Transverse colon (tissue), 4 donors: ENCODE measurements around the gene ARL8A.

Experiments used
- POLR2A ChIP-seq: fragments of 450-650 bp; IDR thresholded peaks from one replicate; pipeline ENCODE4 v1.6.1; 2016; ENCODE audit warnings: antibody characterized with exemption, mild to moderate bottlenecking, moderate library complexity
- POLR2AphosphoS5 ChIP-seq, 3 donors: sonication (generic); formaldehyde crosslinking; IDR thresholded peaks; one replicate each; pipeline ENCODE4 v1.6.1; 2016; ENCODE audit warnings: antibody characterized with exemption in 3 of 3
- TF ChIP-seq, protein P1 (sequence below), 5 experiments: fragments of 200-600 bp in 3 of 5; fragments of 450-650 bp in 2 of 5; sonication (generic) in 3 of 5; IDR thresholded peaks; 1 replicate in 2 of 5; 2 replicates in 3 of 5; pipeline ENCODE4 v1.5.1; 2016 to 2017; ENCODE audit warnings: antibody characterized with exemption in 5 of 5, inconsistent platforms in 3 of 5, mild to moderate bottlenecking in 2 of 5, moderate library complexity in 1 of 5

DNA sequence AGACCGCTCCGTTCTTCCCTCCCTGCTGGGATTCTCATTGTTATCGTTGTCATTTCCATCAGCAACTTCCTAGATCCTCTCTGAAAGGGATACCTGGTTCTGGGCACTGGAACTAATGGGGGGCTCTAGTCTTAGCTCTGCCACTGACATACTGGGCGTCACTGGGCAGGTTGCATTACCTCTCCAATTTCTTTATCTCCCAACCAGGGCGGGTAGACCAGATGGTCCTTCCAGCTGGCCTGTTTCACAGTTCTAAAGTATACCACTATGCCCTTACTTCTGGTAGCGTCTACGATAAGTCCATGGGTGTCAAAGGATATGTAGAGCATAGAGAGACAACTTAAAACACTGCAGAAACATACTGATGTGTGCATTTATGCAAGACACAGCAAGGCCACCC is 20.4 kb downstream of the ARL8A start:
- TF ChIP-seq, protein P1, sequence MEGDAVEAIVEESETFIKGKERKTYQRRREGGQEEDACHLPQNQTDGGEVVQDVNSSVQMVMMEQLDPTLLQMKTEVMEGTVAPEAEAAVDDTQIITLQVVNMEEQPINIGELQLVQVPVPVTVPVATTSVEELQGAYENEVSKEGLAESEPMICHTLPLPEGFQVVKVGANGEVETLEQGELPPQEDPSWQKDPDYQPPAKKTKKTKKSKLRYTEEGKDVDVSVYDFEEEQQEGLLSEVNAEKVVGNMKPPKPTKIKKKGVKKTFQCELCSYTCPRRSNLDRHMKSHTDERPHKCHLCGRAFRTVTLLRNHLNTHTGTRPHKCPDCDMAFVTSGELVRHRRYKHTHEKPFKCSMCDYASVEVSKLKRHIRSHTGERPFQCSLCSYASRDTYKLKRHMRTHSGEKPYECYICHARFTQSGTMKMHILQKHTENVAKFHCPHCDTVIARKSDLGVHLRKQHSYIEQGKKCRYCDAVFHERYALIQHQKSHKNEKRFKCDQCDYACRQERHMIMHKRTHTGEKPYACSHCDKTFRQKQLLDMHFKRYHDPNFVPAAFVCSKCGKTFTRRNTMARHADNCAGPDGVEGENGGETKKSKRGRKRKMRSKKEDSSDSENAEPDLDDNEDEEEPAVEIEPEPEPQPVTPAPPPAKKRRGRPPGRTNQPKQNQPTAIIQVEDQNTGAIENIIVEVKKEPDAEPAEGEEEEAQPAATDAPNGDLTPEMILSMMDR (IDR thresholded peaks at IDR 0.05) = no peak
- TF ChIP-seq POLR2A (no peak), POLR2AphosphoS5 (IDR thresholded peaks at IDR 0.05) (no peak)
